ENCODE data around the gene DUOX1.

The DUOX1 gene

DNA sequence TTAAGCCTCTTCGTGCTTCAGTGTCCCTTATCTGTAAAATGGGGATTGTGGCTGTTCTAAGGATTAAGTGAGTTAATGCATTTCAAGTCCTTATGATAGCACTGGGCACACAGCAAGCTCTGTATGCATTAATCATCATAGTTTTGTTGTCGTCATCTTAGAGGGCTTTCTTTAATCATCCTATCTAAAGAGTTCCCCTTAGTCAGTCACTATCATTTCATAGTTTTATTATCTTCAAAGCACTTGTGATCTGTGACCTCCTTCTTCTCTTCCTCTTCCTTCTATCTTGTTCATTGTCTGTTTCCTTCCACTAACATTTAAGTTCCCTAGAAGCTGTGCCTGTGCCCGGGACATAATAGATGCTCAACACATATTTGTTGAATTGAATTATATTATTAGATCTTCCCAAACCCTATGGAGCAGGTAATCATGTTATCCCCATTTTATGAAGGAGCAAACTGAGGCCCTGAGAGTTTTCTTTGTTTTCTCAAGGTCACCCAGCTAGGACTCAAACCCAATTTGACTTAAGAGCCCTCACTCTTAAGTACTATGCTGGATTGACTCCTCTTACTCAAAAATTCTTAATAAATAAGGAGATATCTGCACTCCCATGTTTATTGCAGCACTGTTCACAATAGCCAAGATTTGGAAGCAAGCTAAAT, 40.0 kb upstream of the DUOX1 start:
- no peak for DNase-seq (ENCODE audit: low read depth in 2 of 2)
- TF ChIP-seq, protein P1, sequence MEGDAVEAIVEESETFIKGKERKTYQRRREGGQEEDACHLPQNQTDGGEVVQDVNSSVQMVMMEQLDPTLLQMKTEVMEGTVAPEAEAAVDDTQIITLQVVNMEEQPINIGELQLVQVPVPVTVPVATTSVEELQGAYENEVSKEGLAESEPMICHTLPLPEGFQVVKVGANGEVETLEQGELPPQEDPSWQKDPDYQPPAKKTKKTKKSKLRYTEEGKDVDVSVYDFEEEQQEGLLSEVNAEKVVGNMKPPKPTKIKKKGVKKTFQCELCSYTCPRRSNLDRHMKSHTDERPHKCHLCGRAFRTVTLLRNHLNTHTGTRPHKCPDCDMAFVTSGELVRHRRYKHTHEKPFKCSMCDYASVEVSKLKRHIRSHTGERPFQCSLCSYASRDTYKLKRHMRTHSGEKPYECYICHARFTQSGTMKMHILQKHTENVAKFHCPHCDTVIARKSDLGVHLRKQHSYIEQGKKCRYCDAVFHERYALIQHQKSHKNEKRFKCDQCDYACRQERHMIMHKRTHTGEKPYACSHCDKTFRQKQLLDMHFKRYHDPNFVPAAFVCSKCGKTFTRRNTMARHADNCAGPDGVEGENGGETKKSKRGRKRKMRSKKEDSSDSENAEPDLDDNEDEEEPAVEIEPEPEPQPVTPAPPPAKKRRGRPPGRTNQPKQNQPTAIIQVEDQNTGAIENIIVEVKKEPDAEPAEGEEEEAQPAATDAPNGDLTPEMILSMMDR (IDR thresholded peaks at IDR 0.05; ENCODE audit: low read depth, low read length), result no peak
- no peak overlapping the region for H3K4me3 ChIP-seq (replicated peaks in 1 of 2; ENCODE audit: low read depth in 2 of 2, low read length in 2 of 2)

DNA sequence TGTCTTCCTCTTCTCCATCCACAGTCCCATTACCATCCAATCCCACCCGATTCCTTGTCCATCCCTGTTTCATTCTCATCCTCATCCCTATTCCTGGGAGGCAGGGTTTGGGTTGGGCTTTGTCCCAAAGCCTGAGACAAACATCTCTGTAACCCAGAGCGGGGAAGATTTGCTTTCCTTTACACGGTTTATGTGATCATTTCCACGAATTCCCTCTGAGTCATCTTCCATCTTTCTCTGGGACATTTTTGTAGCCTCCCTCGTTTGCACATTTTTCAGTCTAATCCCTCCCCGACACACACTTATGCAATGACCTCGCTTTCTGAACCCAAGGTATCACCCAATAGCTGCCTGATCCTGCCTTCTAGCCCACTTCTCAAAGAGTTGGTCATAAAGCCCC, 38.6 kb upstream of the DUOX1 start:
- no peak overlapping the region for H3K4me3 ChIP-seq (replicated peaks in 1 of 2; ENCODE audit: low read depth in 2 of 2, low read length in 2 of 2)
- TF ChIP-seq, protein P1 (IDR thresholded peaks at IDR 0.05; ENCODE audit: low read depth, low read length), result no peak
- peak; percentile 39 to 59 for DNase-seq (ENCODE audit: low read depth in 2 of 2)

DNA sequence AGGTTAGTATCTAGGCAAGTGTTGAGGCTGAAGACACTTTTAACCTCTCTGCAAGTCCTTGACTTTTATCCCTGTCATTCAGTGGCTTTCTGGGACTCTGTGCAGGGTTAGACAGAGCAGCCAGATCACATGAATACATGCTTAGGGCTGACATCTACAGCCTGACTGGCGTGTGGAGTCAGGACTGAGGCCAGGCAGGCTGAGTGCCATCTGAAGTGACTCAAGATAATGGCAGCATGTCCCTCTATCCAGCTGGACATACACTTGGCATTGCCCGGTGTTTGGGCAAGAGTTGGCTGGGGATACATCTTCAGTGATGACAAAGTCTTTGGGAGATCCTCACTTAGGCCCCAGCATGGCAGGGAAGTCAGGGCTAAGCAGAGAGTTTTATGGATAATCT, 38.2 kb upstream of the DUOX1 start:
- H3K4me3 ChIP-seq (replicated peaks in 1 of 2; ENCODE audit: low read depth in 2 of 2, low read length in 2 of 2), result no peak overlapping the region
- TF ChIP-seq, protein P1 (IDR thresholded peaks at IDR 0.05; ENCODE audit: low read depth, low read length), result no peak
- no peak for DNase-seq (ENCODE audit: low read depth in 2 of 2)

DNA sequence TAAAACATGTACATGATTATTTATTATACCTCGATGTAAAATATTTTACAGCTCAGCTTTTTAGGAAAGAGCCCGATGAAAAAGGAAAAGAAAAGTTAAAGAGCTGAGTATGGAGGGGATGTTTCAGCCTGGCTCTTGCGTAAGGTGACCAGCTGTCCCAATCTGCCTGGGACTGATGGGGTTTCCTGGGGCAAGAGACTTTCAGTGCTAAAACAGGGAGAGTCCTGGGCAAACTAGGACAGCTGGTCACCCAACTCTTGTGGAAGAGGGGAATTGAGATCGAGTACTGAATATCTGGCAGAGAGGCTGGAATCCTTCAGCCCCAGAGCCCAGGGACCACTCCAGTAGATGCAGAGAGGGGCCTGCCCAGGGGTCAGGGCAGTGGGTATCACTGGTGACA, 36.8 kb upstream of the DUOX1 start:
- DNase-seq (ENCODE audit: low read depth in 2 of 2), result no peak
- H3K4me3 ChIP-seq (replicated peaks in 1 of 2; ENCODE audit: low read depth in 2 of 2, low read length in 2 of 2), result no peak overlapping the region
- TF ChIP-seq, protein P1 (IDR thresholded peaks at IDR 0.05; ENCODE audit: low read depth, low read length), result no peak

DNA sequence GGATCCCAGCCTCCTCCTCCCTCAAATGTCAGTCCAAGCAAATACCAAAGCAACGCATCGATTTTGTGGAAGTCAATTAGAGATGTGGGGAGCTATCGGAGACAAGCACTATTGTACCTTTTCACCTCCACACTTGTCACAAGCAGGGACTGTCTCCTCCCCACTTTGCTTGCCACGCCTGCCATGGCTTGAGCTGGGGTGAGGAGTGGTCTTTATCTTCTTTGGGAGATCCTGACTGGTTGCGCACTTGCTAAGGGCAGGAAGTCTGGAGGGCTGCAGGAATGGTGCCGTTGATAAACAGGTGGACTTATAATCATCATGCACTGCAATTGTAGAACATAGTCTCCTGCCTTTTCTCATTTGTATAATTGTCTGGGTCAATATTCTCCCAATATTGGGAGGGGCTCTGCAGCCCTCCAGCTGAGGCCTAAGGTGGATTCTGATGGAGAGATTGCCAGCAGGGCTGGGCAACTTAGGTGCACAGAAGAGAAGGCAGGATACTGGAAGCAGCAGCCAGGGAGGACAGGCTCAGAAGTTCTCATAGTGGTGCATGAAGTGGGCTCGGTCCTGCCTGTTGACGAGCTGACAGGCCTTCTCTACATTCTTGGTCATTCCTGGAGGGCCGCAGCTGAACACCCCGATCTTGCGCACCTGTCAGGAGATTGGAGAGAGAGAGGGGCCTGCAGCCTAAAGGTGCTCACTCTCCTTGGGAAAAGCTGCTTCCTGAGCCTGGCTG, 36.0 kb upstream of the DUOX1 start:
- no peak for DNase-seq (ENCODE audit: low read depth in 2 of 2)
- no peak overlapping the region for H3K4me3 ChIP-seq (replicated peaks in 1 of 2; ENCODE audit: low read depth in 2 of 2, low read length in 2 of 2)
- TF ChIP-seq, protein P1 (IDR thresholded peaks at IDR 0.05; ENCODE audit: low read depth, low read length), result no peak

DNA sequence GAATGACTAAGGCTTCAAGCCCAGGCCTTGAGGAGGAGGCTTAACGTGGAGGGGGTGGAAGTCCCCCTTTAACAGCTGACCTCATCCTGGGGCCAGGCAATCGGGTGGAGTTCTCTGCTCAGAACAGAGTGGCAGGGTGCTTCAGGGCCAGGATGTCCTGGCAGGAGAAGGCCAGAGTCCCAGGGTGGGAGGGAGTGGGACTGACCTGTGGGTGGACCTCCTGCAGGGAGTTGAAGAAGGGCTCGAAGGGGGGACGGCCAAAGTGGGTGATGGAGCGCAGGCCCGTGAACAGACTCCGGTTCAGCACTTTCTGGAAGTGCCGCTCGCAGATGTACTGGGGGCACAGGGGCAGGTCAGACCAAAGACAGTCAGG, 35.5 kb upstream of the DUOX1 start:
- DNase-seq (ENCODE audit: low read depth in 2 of 2), result no peak
- TF ChIP-seq, protein P1 (IDR thresholded peaks at IDR 0.05; ENCODE audit: low read depth, low read length), result no peak
- H3K4me3 ChIP-seq (replicated peaks in 1 of 2; ENCODE audit: low read depth in 2 of 2, low read length in 2 of 2), result no peak overlapping the region

Measured in cardiac fibroblast (primary cell).